Stimulated activated naive CD8-positive, alpha-beta T cell treated with anti-CD3 and anti-CD28 coated beads, Interleukin-15, amount 100 ng/mL, for 72 hours (primary cell): ENCODE data around the gene MYH10.
A peak's percentile ranks its signal among the peaks of the same experiment; 100 is the strongest.

ENCODE experiments used
- ATAC-seq: fragments of 150-1000 bp; cut with Tn5 transposase; 2 replicates; pipeline ENCODE4 v1.10.0; 2021; ENCODE audit warnings: mild to moderate bottlenecking, moderate library complexity
- DNase-seq, 2 donors: peaks; one replicate each; pipeline ENCODE4 v3.0.0; 2021 to 2022
- H3K27ac Mint-ChIP-seq, 2 donors: one replicate each; pipeline ENCODE4 v1.8.0; 2022; ENCODE audit warnings: mild to moderate bottlenecking in 2 of 2, mixed read lengths in 2 of 2, moderate library complexity in 2 of 2
- H3K27me3 Mint-ChIP-seq: one replicate; pipeline ENCODE4 v1.8.0; 2022; ENCODE audit warnings: mixed read lengths
- H3K4me1 Mint-ChIP-seq: one replicate; pipeline ENCODE4 v1.8.0; 2022; ENCODE audit warnings: mild to moderate bottlenecking, mixed read lengths
- H3K4me3 Mint-ChIP-seq, 2 donors: one replicate each; pipeline ENCODE4 v1.8.0; 2022; ENCODE audit warnings: mild to moderate bottlenecking in 2 of 2, mixed read lengths in 2 of 2, moderate library complexity in 1 of 2
- H3K9me3 Mint-ChIP-seq, 2 donors: one replicate each; pipeline ENCODE4 v1.8.0; 2022; ENCODE audit warnings: mixed read lengths in 2 of 2

MYH10 gene

DNA sequence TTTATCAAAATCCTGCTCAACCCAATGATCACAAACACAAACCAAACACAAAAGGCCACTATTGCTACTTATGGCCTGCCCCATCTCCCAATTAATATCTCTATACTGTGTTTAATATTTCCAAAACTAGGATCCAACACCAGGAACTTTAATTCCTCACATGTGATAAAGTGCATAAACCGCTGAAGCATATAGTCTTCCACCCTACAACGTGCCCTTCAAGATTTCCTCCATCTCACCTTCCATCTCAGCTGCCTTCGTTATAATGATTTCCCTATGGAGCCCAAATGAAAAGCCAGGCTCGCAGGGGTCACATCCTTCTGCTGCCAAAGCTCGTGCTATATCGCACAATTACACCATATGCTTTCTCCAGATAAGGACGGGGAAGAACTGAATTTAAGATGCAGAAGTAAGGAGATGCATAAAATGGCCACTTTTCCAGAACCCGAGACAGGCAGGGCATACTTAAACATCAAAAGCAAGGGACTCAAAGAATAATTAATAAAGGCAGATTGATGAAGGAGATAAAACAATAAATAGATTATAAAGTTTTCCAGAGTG, 1.8 kb downstream of the MYH10 start:
- Mint-ChIP-seq H3K27ac (no peak overlapping the region), H3K27me3 (peaks cover 68% of the 10 kb centered on the region), H3K4me1 (peaks cover 31% of the 10 kb centered on the region), H3K4me3 (peak overlapping the region; percentile 86 to 98), H3K9me3 (no peaks in the 10 kb centered on the region)
- DNase-seq (no peak), ATAC-seq (no peak)

DNA sequence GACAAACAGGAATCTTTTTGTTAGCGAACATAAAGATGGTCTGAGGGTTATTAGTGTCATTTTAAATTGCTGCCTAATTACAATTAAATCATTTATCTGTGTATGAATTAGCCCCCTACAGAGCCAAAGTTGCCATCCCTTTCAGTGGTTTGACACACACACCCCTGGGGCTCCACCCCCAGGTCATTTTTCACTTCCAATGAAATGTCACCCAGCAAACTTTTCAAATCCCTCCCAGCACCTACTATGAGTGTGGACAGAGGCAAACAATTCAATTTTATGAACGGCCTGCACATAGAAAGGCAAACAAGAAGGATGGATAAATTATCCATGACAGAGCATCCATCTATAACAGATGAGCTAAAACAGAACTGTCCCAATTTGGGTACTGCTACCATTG, 2.4 kb downstream of the MYH10 start:
- Mint-ChIP-seq H3K27ac (no peak overlapping the region), H3K4me1 (peaks cover 34% of the 10 kb centered on the region), H3K27me3 (peaks cover 69% of the 10 kb centered on the region), H3K4me3 (no peak overlapping the region), H3K9me3 (no peaks in the 10 kb centered on the region)
- no peak for DNase-seq
- ATAC-seq: no peak

DNA sequence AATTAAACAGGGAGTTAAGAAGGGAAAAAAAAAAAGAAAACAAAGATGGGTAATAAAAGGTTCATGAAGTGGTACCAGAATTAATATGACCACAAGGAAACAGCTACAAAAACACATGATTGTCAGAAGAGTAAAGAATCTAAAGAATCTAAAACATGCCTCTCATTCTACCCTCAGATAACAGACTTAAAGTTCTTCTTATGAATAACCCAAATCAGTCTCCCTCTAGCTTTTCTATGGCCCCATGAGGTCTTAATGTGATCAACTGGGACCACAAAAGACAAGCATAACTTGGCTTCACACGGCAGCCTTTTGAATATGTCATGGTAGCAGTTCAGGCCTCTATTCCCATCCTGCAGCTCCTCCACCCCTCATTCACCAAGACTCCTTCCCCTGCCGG, 6.9 kb downstream of the MYH10 start:
- Mint-ChIP-seq H3K4me3 (no peak overlapping the region), H3K9me3 (no peaks in the 10 kb centered on the region), H3K4me1 (peaks cover 39% of the 10 kb centered on the region), H3K27me3 (peaks cover 44% of the 10 kb centered on the region), H3K27ac (no peak overlapping the region)
- DNase-seq (no peak), ATAC-seq (no peak)

DNA sequence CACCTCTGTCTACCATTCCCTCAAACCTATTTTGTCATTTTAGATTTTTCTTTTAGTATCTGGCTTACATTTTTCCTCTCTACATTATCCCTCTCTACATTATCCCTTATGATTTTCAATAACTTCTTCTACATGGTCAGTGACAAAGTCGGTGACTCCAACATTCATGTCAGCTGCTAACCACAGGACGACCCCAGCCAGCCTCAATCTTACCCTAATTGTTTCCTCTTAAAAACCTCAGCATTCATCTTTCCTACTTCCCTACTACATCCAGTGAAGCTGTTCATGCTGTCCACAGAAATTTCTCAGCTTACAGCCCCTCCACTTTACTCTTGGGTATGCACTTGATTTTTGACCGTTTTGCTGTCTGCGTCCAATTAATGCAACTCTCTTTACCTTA, 8.3 kb downstream of the MYH10 start:
- no peak for ATAC-seq
- Mint-ChIP-seq H3K27me3 (peaks cover 31% of the 10 kb centered on the region), H3K9me3 (no peaks in the 10 kb centered on the region), H3K4me3 (peak overlapping the region; percentile 1 to 13), H3K4me1 (peaks cover 33% of the 10 kb centered on the region), H3K27ac (no peak overlapping the region)
- DNase-seq: no peak

DNA sequence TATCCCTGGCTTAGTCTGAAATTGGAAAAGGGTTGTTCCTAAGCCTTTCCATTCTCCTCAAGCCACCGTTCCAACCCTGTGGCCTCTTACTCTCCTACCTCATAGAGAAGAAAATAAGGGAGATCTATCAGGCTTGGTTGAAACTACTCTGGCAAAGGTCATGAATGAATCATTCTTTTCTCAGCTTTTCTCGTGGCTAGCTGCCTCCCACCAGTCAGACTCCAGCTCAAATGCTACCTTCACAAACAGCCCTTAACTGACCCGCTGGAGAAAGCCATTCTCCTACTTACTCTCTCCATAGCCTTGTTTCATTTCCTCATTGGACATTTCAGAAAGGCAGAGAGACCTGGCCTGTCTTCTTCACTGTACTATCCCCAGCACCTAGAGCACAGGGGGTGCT, 8.9 kb downstream of the MYH10 start:
- ATAC-seq: peak; percentile 85
- Mint-ChIP-seq H3K27me3 (peaks cover 28% of the 10 kb centered on the region), H3K4me1 (peaks cover 33% of the 10 kb centered on the region), H3K4me3 (peak overlapping the region in 1 of 2 donors; percentile 39), H3K9me3 (no peaks in the 10 kb centered on the region), H3K27ac (peak overlapping the region in 1 of 2 donors; percentile 3)
- DNase-seq: peak in 1 of 2 donors; percentile 18

DNA sequence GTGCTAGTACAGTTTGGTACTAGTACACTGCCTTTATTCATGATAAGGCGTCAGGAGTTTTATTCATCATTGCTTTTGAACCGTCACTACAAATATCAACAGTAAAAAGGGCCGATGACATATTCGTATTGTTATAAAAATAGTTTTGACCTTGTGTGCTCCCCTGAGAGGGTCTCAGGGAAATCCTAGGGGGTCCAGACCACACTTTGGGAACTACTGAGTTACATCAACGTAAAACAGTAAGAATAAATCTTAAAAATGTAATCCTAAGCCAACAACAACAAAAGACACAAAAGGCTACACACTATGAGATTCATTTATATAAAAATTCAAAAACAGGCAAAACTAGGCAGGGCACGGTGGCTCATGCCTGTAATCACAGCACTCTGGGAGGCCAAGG, 11.2 kb downstream of the MYH10 start:
- Mint-ChIP-seq H3K4me3 (no peak overlapping the region), H3K9me3 (no peaks in the 10 kb centered on the region), H3K4me1 (peaks cover 33% of the 10 kb centered on the region), H3K27ac (no peak overlapping the region), H3K27me3 (peaks cover 26% of the 10 kb centered on the region)
- ATAC-seq: no peak
- DNase-seq: no peak

DNA sequence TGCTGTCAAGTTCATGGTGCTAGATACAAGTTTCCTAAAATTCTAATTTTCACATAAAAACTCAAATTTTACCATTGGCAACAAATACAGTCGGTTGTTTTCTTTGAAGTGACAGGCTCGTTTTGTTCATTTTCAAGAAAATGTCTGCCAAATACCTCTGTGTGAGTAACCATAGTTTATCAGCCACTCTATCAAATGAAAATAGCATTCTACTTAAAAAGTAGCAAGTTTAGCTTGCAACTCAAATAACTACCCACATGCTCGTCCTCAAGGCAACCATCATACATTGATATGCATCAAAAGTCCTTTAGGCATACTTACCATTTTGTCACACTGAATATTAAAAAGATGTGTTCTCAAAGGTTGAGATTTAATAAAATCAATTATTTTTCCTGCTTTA, 11.7 kb downstream of the MYH10 start:
- ATAC-seq (no peak), DNase-seq (no peak)
- peaks cover 21% of the 10 kb centered on the region for H3K27me3 Mint-ChIP-seq
- H3K9me3 Mint-ChIP-seq: no peaks in the 10 kb centered on the region
- peaks cover 30% of the 10 kb centered on the region for H3K4me1 Mint-ChIP-seq
- H3K27ac Mint-ChIP-seq: no peak overlapping the region
- no peak overlapping the region for H3K4me3 Mint-ChIP-seq

DNA sequence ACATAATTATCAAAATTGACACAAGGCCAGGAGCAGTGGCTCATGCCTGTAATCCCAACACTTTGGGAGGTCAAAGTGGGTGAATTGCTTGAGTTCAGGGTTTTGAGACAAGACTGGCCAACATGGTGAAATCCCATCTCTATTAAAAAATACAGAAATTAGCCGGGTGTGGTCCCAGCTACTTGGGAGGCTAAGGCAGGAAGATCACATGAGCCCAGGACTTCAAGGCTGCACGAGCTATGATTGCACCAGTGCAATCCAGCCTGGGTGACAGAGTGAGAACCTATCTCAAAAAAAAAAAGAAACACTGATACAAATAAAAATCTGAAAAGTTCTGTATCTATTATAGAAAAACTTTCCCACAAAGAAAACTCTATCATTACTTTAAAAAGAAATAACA, 15.5 kb downstream of the MYH10 start:
- no peak for DNase-seq
- no peak overlapping the region for H3K4me3 Mint-ChIP-seq
- no peaks in the 10 kb centered on the region for H3K27me3 Mint-ChIP-seq
- H3K9me3 Mint-ChIP-seq: peaks cover 0 to 7% of the 10 kb centered on the region in 2 donors
- no peaks in the 10 kb centered on the region for H3K4me1 Mint-ChIP-seq
- no peak overlapping the region for H3K27ac Mint-ChIP-seq
- ATAC-seq: no peak

DNA sequence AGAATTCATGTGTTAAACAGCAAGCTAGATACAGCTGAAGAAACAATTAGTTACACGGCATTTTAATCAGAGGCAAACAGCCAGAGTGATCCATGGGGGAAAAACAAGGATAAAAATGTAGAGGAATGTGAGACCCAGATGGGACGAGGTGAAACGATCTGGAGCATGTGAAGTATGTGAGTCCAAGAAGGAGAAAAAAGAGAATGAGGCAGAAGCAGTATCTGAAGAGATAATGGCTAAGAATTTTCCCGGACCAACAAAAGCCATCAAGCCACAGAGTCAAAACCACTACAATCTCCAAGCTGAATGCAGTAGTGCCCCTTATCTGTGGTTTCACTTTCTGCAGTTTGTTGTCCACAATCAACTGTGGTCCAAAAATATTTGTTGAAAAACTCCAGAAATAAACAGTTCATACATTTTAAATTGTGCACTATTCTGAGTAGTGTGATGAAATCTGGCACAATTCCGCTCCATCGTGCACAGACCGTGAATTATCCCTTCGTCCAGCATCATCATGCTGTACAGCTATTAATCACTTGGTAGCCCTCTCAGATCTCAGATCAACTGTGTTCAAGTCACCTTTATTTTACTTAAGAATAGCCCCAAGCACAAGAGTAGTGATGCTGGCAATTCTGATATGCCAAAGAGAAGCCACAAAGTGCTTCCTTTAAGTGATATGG, 18.8 kb downstream of the MYH10 start:
- H3K4me1 Mint-ChIP-seq: no peaks in the 10 kb centered on the region
- ATAC-seq (no peak), DNase-seq (no peak)
- H3K4me3 Mint-ChIP-seq: no peak overlapping the region
- H3K9me3 Mint-ChIP-seq: peaks cover 0 to 7% of the 10 kb centered on the region in 2 donors
- H3K27ac Mint-ChIP-seq: no peak overlapping the region
- no peaks in the 10 kb centered on the region for H3K27me3 Mint-ChIP-seq

DNA sequence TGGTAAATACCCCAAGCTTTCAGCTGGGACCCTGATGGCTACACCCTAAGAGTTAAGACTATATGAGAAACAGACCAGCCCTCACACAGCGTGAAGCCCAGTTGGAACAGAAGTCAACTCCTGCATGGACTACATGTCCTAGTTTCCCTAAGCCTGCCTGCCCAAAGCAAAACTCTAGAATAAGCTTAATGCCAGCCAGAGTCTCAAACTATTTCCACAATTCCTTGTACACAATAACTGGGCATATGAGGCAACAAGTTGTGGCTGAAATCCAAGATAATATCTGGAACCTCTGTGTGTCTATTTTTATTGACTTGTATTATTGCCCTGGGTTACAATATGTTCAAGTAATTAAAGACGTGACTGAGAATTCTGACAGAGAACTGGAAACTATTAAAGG, 19.4 kb downstream of the MYH10 start:
- Mint-ChIP-seq H3K27ac (no peak overlapping the region), H3K4me1 (no peaks in the 10 kb centered on the region), H3K9me3 (peaks cover 0 to 7% of the 10 kb centered on the region in 2 donors), H3K27me3 (no peaks in the 10 kb centered on the region), H3K4me3 (no peak overlapping the region)
- DNase-seq (no peak), ATAC-seq (no peak)

DNA sequence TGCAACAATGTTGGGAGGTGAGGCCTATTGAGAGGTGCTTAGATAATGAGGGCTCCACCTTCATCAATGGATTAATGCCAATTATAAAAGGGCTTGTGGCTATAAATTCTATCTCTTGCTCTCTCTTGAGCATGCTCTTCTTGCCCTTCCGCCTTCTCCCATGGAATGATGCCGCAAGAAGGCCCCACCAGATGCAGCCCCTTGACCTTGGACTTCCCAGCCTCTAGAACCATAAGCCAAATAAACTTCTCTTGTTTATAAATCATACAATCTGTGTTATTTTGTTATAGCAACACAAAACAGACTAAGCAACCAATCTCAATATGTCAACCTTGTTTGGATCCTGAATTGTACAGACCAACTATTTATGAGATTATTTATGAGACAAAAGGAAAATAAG, 20.0 kb downstream of the MYH10 start:
- no peak overlapping the region for H3K4me3 Mint-ChIP-seq
- H3K4me1 Mint-ChIP-seq: no peaks in the 10 kb centered on the region
- no peaks in the 10 kb centered on the region for H3K27me3 Mint-ChIP-seq
- peak overlapping the region in 1 of 2 donors; percentile 19 for H3K27ac Mint-ChIP-seq
- H3K9me3 Mint-ChIP-seq: peaks cover 0 to 7% of the 10 kb centered on the region in 2 donors
- no peak for DNase-seq
- no peak for ATAC-seq

DNA sequence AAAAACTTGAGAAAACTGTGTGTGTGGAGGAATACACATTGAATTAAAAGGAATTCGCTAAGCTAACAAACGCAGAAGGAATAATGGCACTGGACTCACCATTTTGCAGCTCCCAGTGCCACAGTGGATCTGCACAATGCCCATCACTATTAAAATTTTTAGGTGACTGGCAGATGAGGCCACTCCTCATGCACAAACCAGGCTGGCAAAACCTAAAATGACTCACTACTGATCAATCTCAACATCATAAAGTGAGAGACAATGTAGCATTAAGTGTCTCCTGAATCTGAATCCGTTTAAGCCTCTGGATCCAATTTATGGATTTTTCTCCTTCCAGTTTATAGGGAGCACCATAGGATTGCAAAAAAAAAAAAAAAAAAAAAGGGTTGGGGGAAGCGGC, 20.6 kb downstream of the MYH10 start:
- H3K27ac Mint-ChIP-seq: peak overlapping the region in 1 of 2 donors; percentile 38
- ATAC-seq (no peak), DNase-seq (no peak)
- no peak overlapping the region for H3K4me3 Mint-ChIP-seq
- peaks cover 0 to 7% of the 10 kb centered on the region in 2 donors for H3K9me3 Mint-ChIP-seq
- no peaks in the 10 kb centered on the region for H3K27me3 Mint-ChIP-seq
- H3K4me1 Mint-ChIP-seq: no peaks in the 10 kb centered on the region

DNA sequence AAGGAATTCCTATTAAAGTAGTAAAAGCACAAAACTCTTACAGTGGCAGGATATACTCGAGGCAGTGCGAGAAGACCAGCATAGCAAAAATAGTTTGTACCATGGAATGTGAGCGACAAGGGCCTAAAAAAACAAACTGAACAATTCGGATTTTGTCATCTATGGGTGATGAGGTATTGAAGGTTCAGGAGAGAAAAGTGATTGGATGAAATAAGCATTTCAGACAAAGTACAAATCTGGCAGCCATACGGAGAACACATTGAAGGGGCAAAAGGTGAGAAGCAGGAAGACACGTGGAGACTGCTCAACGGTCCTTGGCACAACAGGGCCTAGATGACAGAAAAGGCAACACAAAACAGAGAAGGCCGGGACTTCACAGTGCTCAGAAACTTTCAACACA, 22.5 kb downstream of the MYH10 start:
- peaks cover 0 to 7% of the 10 kb centered on the region in 2 donors for H3K9me3 Mint-ChIP-seq
- no peaks in the 10 kb centered on the region for H3K27me3 Mint-ChIP-seq
- H3K27ac Mint-ChIP-seq: no peak overlapping the region
- DNase-seq: no peak
- no peaks in the 10 kb centered on the region for H3K4me1 Mint-ChIP-seq
- no peak overlapping the region for H3K4me3 Mint-ChIP-seq
- ATAC-seq: no peak

DNA sequence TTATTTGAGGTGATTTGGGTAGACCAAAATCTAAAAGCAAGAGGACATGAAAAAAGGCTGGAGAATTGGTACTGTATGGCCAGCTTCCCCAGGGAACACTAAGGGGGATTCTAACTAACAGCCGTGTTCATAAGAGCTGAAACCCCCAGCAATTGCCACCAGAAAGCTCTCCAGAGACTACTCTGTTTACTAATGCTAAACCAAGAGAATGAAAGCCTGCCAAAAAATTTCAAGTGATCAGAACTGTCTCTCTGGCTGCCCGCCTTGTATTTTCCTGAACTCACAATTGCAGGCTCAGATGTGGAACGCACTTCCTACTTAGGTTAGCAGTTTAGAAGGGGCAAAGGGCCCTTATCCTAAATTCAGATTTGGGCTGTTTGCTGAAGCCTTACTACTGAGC, 24.1 kb downstream of the MYH10 start:
- Mint-ChIP-seq H3K9me3 (peaks cover 0 to 7% of the 10 kb centered on the region in 2 donors), H3K4me1 (no peaks in the 10 kb centered on the region), H3K27ac (no peak overlapping the region), H3K27me3 (no peaks in the 10 kb centered on the region), H3K4me3 (no peak overlapping the region)
- ATAC-seq (no peak), DNase-seq (no peak)

DNA sequence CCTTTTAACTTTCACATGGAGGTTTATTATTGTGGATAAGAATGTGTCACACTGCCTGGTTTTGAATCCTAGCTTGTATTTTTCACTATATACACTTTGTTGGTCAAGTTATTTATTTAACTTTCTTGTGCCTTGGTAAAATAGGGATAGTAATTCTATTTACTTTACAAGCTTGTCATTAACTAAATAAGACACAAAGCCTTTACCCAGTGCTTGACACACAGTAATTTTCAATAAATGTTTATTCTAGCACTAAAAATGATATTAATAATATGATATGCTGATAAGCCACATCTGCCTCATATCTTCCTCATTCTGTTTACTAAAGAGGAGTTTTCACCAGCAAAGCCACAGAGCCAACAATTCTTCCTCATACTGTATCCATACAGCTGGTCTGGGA, 27.8 kb downstream of the MYH10 start:
- no peaks in the 10 kb centered on the region for H3K27me3 Mint-ChIP-seq
- no peak overlapping the region for H3K4me3 Mint-ChIP-seq
- no peak for DNase-seq
- H3K9me3 Mint-ChIP-seq: no peaks in the 10 kb centered on the region
- no peak overlapping the region for H3K27ac Mint-ChIP-seq
- ATAC-seq: no peak
- no peaks in the 10 kb centered on the region for H3K4me1 Mint-ChIP-seq

DNA sequence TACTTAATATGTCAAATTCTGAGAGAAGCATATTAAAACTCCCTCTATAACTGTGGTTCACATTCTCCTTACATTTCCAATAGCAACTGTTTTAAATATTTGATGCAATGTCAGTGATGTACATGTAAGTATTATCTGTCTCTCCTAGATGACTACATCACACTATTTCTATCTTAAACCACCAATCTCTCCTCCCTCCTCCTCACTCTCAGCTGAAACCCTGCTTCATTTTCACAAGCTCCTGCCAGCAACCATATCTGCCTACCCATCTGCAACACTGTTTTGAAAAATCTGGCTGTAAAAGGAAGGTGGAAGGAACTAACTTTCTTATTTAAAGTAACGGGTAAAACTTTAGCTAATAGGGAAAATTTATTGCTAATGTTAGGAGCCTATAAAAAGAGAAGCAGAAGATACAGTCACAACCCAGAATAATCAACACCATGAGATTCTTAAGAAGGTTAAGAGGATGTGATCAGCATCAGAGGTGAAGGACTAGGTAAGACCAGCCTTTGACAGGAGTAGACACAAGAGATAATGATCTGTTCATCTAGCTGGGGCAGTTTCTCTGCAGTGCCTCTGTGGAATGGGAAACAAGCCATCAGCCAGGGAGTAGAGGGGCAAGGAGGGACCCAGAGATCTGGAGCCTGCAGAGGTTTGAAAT, 31.0 kb downstream of the MYH10 start:
- ATAC-seq: peak; percentile 56
- Mint-ChIP-seq H3K27ac (no peak overlapping the region), H3K4me1 (no peaks in the 10 kb centered on the region), H3K4me3 (no peak overlapping the region), H3K27me3 (no peaks in the 10 kb centered on the region), H3K9me3 (no peaks in the 10 kb centered on the region)
- no peak for DNase-seq
